Hepatocyte (in vitro differentiated cells): ENCODE measurements around the gene OR5AC2. TPM values are rescaled to one million over a fixed set of nuclear protein-coding genes. Genes with fewer than 3 reads are reported as not detected.

ENCODE experiments used
- DNase-seq: peaks from one replicate; pipeline ENCODE4 v3.0.0-alpha.2; 2016; ENCODE audit warnings: low spot score
- H2AFZ ChIP-seq: fragments of 200-600 bp; sonication (generic); 2 replicates; pipeline ENCODE4 v1.6.0; 2016; ENCODE audit warnings: antibody characterized with exemption, mild to moderate bottlenecking
- H3K27ac ChIP-seq: fragments of 200-600 bp; sonication (generic); 2 replicates; pipeline ENCODE4 v1.5.1; 2016; ENCODE audit warnings: mild to moderate bottlenecking
- H3K27me3 ChIP-seq: fragments of 200-600 bp; sonication (generic); 2 replicates; pipeline ENCODE4 v1.6.1; 2016
- H3K36me3 ChIP-seq: fragments of 200-600 bp; sonication (generic); replicated peaks from 2 replicates; pipeline ENCODE4 v1.5.1; 2016; ENCODE audit warnings: low read depth; ENCODE audit not compliant: insufficient read depth
- H3K4me1 ChIP-seq: fragments of 200-600 bp; sonication (generic); 2 replicates; pipeline ENCODE4 v1.5.1; 2016; ENCODE audit warnings: mild to moderate bottlenecking, moderate library complexity; ENCODE audit not compliant: insufficient read depth
- H3K4me2 ChIP-seq: fragments of 200-600 bp; sonication (generic); 2 replicates; pipeline ENCODE4 v1.6.0; 2016
- H3K4me3 ChIP-seq: fragments of 200-600 bp; sonication (generic); 2 replicates; pipeline ENCODE4 v1.5.1; 2016; ENCODE audit warnings: mild to moderate bottlenecking
- H3K79me2 ChIP-seq: fragments of 200-600 bp; sonication (generic); 2 replicates; pipeline ENCODE4 v1.6.0; 2017; ENCODE audit warnings: mild to moderate bottlenecking
- H3K9me2 ChIP-seq: fragments of 200-600 bp; sonication (generic); replicated peaks from 2 replicates; pipeline ENCODE4 v1.6.0; 2017; ENCODE audit warnings: mild to moderate bottlenecking; ENCODE audit not compliant: insufficient read depth
- H3K9me3 ChIP-seq: fragments of 200-600 bp; sonication (generic); 2 replicates; pipeline ENCODE4 v1.5.1; 2016; ENCODE audit warnings: low read depth, mild to moderate bottlenecking
- H4K20me1 ChIP-seq: fragments of 200-600 bp; sonication (generic); 2 replicates; pipeline ENCODE4 v1.6.0; 2016; ENCODE audit warnings: mild to moderate bottlenecking; ENCODE audit not compliant: insufficient read depth, poor library complexity, severe bottlenecking
- CTCF ChIP-seq: fragments of 200-600 bp; sonication (generic); IDR thresholded peaks from 2 replicates; pipeline ENCODE4 v1.5.1; 2016; ENCODE audit warnings: antibody characterized with exemption, mild to moderate bottlenecking; ENCODE audit not compliant: poor library complexity
- EZH2 ChIP-seq: fragments of 200-600 bp; sonication (generic); IDR thresholded peaks from 2 replicates; pipeline ENCODE4 v1.6.1; 2016; ENCODE audit warnings: antibody characterized with exemption, mild to moderate bottlenecking, borderline replicate concordance
- EZH2phosphoT487 ChIP-seq: fragments of 200-600 bp; sonication (generic); IDR thresholded peaks from one replicate; pipeline ENCODE4 v1.6.1; 2018; ENCODE audit warnings: antibody characterized with exemption, mild to moderate bottlenecking, low read depth, moderate library complexity; ENCODE audit not compliant: unreplicated experiment, severe bottlenecking
- WGBS: methylation state at CpG from one replicate; pipeline ENCODE4 v1.1.6; 2016; ENCODE audit warnings: low lambda C conversion rate; ENCODE audit errors: missing lambda C conversion rate; 5-methylcytosine and 5-hydroxymethylcytosine counted together
- polyA plus RNA-seq: library from polyadenylated mRNA; unstranded; fragments of >200 nt; fragmentation: Nextera tagmentation; extraction: Ambion mirVana; gene quantifications from 2 replicates; pipeline ENCODE4 v1.2.1, GENCODE V29; 2016
- total RNA-seq: library from RNA; depleted of rRNA; stranded (reverse); fragments of >200 nt; gene quantifications from 2 replicates; pipeline ENCODE4 v1.2.3, GENCODE V29; 2014

Gene OR5AC2
- total and polyA plus RNA-seq, 2 experiments from 2014 or later = not detected

- Histone ChIP-seq H3K4me1 (no peaks in the 10 kb centered on the region), H2AFZ (no peak overlapping the region), H4K20me1 (no peaks in the 10 kb centered on the region), H3K9me3 (no peaks in the 10 kb centered on the region), H3K4me2 (no peak overlapping the region), H3K27ac (no peak overlapping the region), H3K9me2 (no peaks in the 10 kb centered on the region), H3K79me2 (no peaks in the 10 kb centered on the region), H3K4me3 (no peak overlapping the region), H3K36me3 (no peaks in the 10 kb centered on the region), H3K27me3 (no peaks in the 10 kb centered on the region)
- WGBS = 96% methylated on average over 4 of the region's 4 CpGs
- TF ChIP-seq EZH2 (no peak), EZH2phosphoT487 (no peak), CTCF (no peak)
- no peak for DNase-seq
These were observed 12.9 kb downstream of the OR5AC2 start for GRCh38 chr3:98099848-98100247.

- Histone ChIP-seq H3K9me3 (peaks cover 5% of the 10 kb centered on the region), H3K4me2 (no peak overlapping the region), H3K36me3 (no peaks in the 10 kb centered on the region), H3K4me1 (no peaks in the 10 kb centered on the region), H3K79me2 (no peaks in the 10 kb centered on the region), H3K27ac (no peak overlapping the region), H4K20me1 (no peaks in the 10 kb centered on the region), H2AFZ (no peak overlapping the region), H3K27me3 (no peaks in the 10 kb centered on the region), H3K4me3 (no peak overlapping the region), H3K9me2 (no peaks in the 10 kb centered on the region)
- no peak for DNase-seq
- 96% methylated on average over 1 of the region's 1 CpG for WGBS
- TF ChIP-seq CTCF = no peak
- TF ChIP-seq EZH2phosphoT487 = no peak
- TF ChIP-seq EZH2 = no peak
These were observed 21.2 kb downstream of the OR5AC2 start for GRCh38 chr3:98108162-98108561.

- H3K27me3 ChIP-seq = no peaks in the 10 kb centered on the region
These were observed 23.0 kb downstream of the OR5AC2 start for GRCh38 chr3:98109807-98110549.

More at GRCh38 chr3:98109807-98110549, 23.0 kb downstream of the OR5AC2 start:
- H3K79me2 ChIP-seq = no peaks in the 10 kb centered on the region
- H3K36me3 ChIP-seq = no peaks in the 10 kb centered on the region
- H3K27ac ChIP-seq = no peak overlapping the region
- DNase-seq = no peak
- H3K9me3 ChIP-seq = peaks cover 5% of the 10 kb centered on the region
- TF ChIP-seq EZH2phosphoT487 (no peak), CTCF (no peak), EZH2 (no peak)
- H3K4me2 ChIP-seq = no peak overlapping the region
- no peaks in the 10 kb centered on the region for H4K20me1 ChIP-seq
- H3K4me3 ChIP-seq = no peak overlapping the region
- no peaks in the 10 kb centered on the region for H3K9me2 ChIP-seq
- 62% methylated on average over 4 of the region's 4 CpGs for WGBS
- H3K4me1 ChIP-seq = no peaks in the 10 kb centered on the region
- no peak overlapping the region for H2AFZ ChIP-seq
